Astrocyte of the cerebellum (primary cell): ENCODE measurements around the gene OASL.

ENCODE experiments used
- DNase-seq: peaks from one replicate; pipeline ENCODE4 v3.0.0-alpha.2; 2011; ENCODE audit warnings: low read depth
- H3K4me3 ChIP-seq: 2 replicates; pipeline ENCODE4 v1.5.1; 2011; ENCODE audit warnings: mild to moderate bottlenecking, low read depth, low read length, moderate library complexity
- in situ Hi-C: cut with HindIII; loops from 2 replicates; pipeline ENCODE4 v1.10.0; 2017; ENCODE audit warnings: low sequenced_read_pairs
- TF ChIP-seq, protein P1 (sequence below): IDR thresholded peaks from 2 replicates; pipeline ENCODE4 v1.5.1; 2012; ENCODE audit warnings: low read length, low read depth, moderate library complexity, mild to moderate bottlenecking; ENCODE audit errors: missing control alignments

The OASL gene

GRCh38 chr12:121021754-121022153 is 17.3 kb downstream of the OASL start:
- in situ Hi-C loops = no loop called here
- TF ChIP-seq, protein P1, sequence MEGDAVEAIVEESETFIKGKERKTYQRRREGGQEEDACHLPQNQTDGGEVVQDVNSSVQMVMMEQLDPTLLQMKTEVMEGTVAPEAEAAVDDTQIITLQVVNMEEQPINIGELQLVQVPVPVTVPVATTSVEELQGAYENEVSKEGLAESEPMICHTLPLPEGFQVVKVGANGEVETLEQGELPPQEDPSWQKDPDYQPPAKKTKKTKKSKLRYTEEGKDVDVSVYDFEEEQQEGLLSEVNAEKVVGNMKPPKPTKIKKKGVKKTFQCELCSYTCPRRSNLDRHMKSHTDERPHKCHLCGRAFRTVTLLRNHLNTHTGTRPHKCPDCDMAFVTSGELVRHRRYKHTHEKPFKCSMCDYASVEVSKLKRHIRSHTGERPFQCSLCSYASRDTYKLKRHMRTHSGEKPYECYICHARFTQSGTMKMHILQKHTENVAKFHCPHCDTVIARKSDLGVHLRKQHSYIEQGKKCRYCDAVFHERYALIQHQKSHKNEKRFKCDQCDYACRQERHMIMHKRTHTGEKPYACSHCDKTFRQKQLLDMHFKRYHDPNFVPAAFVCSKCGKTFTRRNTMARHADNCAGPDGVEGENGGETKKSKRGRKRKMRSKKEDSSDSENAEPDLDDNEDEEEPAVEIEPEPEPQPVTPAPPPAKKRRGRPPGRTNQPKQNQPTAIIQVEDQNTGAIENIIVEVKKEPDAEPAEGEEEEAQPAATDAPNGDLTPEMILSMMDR = no peak
- no peak overlapping the region for H3K4me3 ChIP-seq
- DNase-seq = no peak

DNA sequence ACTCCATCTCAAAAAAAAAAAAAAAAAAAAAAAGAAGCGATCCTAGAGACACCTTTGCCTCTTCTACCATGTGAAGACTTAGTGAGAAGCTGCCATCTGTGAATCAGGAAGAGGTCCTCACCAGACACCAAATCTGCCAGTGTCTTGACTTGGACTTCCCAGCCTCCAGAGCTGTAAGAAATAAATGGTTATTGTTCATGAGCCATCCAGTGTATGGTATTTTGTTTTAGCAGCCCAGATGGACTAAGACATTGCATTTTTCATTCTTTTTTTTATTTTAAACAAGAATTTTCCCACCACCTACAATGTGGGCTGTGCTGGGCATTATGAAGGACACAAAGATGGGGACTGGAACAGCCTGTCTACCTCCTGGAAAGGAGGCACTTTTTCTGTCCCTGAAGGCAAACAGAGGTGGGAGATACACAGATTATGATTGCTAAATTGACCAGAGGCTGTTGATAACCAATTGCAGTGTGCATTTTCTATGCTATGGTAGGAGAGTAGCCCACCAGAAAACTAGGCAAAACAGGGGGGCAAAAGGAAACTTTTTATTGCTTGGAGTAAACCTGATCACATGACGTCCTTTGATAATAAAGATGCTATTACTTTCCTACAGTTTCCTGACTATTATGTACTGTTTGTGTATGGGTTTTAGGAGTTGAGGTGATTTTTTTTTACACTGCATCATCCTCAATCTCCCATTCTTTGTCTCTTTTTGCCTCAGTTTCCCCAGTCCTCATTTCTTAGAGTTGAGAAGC is 20.0 kb downstream of the OASL start:
- in situ Hi-C loops = no loop called here
- DNase-seq = no peak
- TF ChIP-seq, protein P1 = no peak
- no peak overlapping the region for H3K4me3 ChIP-seq

DNA sequence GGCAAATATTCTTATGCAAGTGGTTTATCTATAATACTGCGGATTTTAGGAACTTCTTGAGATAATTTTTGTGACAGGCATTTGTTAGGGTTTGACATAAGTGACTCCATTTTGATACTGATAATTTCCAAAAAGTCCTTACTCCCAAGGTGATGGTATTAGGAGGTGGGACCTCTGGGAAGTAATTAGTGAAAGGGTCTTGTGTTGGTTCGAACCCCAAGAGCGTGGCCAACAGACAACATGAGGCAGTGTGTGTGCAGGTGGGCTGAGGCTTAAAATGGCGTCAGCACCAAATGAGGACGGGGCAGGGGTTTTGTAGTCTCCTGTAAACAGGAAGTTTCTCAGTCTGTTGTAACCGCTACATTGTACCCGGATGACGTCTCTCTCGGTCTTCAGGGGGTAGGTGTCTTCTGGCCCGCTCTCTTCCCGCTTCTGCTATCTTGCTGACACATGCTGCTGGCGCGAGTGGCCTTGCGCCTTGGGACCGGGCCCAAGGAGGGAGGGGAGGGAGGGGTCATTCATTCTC is 21.0 kb downstream of the OASL start:
- TF ChIP-seq, protein P1 = no peak
- DNase-seq = no peak
- no peak overlapping the region for H3K4me3 ChIP-seq
- in situ Hi-C loops = no loop called here

GRCh38 chr12:121015825-121016766 is 22.9 kb downstream of the OASL start, which contains the start of gene C12orf43:
Gene C12orf43 (minus strand): TSS chr12:121016487. CDS start chr12:121016474, 13 bp downstream.
- DNase-seq = peak; percentile 83
- TF ChIP-seq, protein P1 = no peak
- in situ Hi-C loops = no loop called here
- peak within 1 kb of the TSS; percentile 95 for H3K4me3 ChIP-seq

DNA sequence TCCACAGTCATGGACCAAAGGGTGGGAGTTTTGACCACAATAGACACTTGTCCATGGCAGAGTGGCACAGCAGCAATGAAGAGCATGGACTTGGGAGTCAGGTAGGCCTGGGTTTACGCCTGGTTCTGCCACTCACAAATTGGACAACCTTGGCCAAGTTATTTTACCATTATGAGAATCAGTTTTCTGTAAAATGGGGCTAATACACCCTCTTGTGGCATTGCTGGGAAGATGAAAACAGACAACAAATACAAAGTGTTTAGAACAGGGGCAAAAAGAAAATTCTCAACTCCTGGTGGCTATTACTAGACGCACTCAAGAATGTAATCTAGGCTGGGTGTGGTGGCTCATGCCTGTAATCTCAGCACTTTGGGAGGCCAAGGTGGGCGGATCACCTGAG is 25.3 kb downstream of the OASL start:
- in situ Hi-C loops = no loop called here
- H3K4me3 ChIP-seq = no peak overlapping the region
- no peak for DNase-seq
- TF ChIP-seq, protein P1 = no peak

DNA sequence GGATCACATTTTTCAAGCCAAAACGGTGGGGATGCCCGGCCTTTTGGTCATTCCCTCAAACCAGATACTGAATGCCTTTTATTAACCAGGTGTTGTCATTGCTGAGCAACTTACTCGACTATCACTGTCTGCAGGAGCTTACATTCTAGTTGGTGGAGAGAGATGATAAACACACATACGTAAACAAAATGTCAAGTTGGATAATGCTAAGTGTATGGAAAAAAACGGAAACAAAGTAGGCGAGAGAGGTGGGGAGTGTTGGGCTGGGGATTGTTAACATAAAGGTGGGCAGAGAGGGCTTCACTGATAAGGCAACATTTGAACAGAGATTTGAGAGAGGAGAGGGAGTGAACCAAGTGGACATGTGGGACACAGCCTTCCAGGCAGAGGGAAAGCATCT is 27.2 kb downstream of the OASL start:
- in situ Hi-C loops = no loop called here
- TF ChIP-seq, protein P1 = no peak
- no peak overlapping the region for H3K4me3 ChIP-seq
- DNase-seq = no peak
